GM19438 (cell line): ENCODE data around the gene WDR90.
"Not testable (repeated sequence)": the region's sequence is repeated elsewhere in the genome, so short reads cannot be mapped to it uniquely, and the experiment has no call there.

Experiments used
- ATAC-seq: cut with Tn5 transposase; IDR thresholded peaks from one replicate; pipeline ENCODE4 v1.9.1; 2021; ENCODE audit warnings: low read depth; ENCODE audit not compliant: unreplicated experiment

Gene WDR90

DNA sequence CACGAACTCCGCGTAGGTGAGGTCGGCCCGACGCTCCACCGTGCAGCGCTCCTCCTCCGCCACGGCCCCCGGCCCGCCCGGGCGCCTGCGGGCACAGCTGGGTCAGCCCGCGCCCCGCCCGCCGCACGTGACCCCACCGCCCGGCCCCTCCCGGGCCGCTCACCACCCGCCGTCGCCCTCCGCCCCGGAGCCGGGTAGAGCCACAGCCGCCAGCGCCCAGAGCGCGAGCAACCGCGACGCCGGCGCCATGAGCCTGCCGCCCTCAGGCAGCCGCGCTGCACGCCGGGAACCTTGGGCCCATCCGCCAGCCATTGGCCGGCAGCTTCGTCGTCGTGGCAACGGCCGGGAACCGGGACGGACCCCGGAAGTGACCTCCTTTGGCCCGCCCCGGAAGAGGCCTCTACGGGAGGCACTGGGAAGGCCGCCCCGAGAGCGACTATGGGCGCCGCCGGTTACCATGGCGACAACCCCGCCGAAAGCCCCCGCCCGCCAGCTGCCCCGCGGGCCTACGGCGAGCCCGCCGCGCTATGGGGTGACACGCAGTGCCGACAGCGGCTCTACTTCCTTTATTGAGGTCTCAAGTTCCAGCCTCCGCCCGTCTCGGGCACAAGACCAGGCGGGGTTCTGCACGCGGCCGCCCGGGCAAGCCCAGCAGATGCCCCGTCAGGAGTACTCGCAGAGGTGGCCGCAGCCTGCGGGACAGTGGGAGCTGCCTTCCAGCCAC, 35.1 kb downstream of the WDR90 start, which contains the start of gene JMJD8:
JMJD8 (minus strand) TSS at position 264 of the 724 bp plus-strand sequence; CDS start at position 249, 15 bp downstream.
- ATAC-seq: peak; percentile 60

DNA sequence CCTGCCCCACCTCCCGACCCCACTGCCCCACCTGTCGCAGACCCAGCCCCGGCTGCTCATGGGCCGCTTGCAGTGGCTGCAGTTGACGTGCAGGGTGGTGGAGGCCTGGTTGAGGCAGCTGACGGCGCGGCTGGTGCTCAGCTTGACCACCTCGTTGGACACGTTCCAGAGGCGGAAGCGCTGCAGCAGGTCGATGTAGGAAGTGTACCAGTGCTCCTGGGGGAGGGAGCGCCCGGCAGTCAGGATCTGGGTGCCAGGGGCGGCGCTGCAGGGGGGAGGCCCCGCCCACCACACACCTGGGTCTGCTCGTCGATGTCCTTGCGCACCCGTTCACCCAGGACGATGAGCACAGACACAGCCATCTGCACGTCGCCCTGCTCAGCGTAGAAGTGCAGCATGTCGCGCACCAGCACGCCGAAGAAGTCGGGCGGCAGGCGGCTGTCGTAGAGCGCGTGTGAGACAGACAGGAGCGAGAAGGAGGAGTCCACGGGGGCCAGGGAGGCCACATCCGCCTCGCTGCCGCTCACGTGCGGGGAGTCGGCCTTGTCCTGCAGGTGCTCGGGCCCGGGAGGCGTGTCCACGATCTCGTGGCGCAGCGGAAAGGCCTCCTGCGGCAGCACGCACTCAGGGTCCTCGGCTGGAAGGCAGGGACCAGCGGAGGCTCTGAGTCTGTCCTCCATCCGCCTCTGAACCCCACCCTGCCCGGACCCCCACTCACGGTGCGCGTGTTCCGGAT, 36.0 kb downstream of the WDR90 start:
- no peak for ATAC-seq

DNA sequence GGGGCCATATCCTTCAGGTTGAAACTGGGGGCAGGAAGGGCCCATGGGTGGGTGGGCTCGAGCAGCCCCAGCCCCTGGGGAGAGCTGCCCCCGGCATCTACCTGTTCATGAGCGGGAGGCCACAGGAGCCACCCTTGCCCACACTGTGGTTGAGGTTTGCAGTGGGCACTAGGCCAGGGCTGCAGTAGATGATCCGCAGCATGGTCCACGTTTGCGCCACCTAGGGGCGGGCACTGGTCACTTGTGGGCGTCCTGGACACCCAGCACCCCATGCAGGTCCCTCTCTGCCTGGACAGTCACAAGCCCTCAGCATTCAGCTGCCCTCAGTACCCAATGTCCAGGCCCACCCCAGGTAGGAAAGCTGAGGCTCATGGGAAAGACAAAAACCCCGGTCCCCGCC, 36.8 kb downstream of the WDR90 start:
- no peak for ATAC-seq

DNA sequence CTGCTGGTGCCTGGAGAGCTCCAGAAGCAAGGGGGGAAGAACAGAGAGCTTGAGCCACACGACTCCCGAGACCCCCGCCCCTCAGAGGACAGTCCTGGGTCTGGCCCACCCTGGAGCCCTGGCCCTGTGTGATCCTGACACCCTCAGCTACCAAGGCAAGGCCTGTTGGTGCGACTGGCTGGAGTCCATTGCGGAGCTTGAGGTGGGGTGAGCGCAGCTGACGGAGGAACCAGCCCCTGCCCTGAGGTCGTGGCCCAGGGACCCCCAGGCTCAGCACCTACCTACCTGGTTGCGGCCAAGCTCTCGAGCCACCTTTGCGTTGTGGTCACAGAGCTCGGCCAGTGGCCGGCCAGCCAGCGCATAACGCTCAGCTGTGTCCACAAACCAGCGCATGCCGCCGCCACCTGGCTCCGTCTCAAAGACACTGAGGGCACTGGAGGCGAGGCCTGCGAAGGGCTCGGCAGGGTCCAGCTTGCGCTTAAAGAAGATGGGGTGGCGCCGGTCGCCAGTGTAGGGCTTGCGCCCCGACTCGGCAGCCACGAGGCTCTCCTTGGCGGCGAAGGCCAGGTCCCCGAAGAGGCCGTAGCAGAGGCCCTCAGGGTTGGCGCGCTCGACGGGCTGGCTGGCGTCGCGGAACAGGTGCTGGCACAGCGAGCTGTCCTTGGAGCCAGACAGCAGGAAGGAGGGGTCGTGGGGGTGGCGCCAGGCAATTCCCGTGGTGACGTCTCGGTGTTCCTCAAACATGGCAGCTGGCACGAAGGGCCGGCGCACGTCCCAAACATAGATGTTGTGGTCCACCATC, 37.5 kb downstream of the WDR90 start:
- no peak for ATAC-seq

DNA sequence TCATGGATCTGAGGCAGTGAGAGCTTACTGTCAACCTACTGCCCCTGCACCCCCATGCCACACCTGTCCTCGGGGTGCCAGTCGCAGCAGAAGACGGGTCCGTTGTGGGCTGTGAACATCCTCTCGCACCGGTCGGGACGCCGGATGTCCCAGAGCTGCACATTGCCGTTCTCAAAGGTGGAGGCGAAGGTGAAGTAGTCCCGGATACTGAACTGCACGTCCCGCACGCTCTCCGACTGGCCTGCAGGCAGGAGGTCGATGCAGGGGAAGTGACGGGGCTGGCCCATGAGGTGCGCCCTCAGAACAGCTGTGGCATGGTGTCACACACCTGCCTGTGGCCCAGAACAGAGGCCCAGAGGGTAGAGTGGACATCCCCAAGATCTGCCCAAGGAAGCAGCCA, 38.3 kb downstream of the WDR90 start:
- ATAC-seq: no peak

DNA sequence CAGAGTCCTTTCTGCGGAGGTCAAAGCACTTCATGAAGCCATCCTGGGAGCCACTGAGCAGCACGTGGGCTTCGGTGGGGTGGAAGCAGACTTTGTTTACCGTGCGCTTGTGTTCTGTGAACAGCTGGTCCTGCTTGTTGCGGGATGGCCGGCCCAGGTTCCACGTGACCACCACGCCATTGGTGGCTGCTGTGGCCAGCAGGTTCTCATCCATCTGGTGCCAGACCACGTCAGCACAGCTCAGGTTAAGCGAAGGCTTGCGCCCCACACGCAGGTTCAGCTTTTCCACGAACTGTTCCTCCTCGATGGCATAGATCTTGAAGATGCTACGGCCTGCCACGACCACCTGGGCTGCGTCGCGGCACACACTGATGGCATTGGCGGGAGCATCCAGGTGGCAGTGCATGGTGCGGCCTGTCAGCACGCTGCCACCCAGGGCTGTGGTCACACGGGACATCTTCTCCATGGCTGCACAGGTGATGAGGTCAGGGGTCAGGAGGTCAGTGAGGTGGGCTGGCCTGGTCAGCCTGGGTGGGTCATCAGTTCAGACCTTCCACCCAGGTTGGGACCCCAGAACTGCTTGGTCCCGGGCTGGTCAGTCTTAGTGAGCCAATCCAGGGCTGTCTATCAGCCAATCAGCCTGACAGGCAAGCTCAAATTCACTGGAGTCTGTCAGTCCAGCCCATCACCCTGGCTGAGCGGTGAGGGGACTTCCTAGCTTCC, 40.2 kb downstream of the WDR90 start:
- ATAC-seq: no peak

DNA sequence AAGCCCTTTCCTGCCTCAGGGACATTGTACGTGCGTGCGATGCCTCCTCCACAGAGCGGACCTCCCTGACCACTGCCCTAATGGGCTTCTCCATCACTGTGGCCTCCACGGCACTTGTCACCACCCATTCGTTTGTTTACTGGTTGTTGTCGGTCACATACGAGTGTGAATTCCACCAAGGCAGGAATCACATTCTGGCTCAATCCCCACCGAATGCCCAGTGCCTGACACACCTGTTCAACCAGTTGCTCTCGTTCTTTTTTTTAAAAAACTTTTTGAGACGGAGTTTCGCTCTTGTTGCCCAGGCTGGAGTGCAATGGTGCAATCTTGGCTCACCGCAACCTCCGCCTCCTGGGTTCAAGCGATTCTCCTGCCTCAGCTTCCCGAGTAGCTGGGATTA, 42.1 kb downstream of the WDR90 start:
- not testable (repeated sequence) for ATAC-seq

DNA sequence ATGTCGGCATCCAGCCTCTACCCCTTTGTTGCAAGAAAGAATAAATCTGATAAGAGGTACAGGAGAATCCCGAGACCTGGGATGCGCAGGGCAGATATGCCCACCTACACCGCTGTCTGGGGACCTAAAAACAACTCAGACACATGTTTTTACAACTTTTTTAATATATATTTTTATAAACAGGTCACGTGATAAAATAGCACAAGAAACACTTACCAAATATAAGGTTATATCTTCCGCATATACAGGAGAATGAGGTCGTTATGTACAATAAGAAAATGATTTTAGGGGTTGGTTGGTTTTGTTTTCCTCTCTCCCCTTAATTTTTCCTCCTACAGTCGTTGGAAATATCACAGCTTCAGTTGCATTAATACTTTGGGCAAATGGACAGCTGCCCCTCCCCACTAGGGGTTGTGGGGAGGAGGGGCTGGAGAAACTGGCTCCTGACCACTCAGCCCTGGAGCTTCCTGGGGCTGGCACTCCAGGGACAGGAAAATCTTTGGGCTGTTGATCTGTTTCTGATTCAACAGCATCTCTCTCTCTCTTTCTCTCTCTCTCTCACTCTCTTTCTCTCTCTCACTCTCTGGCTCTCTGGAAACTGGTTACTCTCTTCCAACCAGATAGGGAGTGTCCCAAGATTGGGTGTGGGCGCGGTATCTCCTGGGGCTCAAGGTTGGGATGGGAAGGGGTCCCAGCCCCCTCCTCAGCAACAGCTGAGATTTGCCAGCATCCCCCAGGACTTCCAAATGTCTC, 43.4 kb downstream of the WDR90 start:
- no peak for ATAC-seq

DNA sequence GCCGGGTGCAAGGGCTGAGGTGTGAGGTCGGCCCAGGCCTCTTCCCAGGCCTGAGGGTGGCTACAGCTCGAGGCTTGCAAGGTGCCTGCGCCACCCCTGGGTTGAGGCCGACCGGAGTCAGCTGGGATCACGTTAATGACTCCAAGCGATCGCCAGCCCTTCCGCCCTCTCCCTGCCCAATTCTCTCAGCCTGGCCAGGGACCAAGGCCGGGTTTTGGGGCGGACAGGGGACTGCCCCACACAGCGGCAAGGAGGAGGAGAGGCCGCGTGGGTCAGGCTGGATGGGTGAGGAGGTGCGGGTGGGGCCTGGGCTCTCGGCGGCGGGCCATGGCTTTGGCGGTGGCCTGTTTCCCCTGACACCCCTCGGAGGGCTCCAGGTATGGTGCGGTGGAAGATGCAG, 44.2 kb downstream of the WDR90 start:
- no peak for ATAC-seq

DNA sequence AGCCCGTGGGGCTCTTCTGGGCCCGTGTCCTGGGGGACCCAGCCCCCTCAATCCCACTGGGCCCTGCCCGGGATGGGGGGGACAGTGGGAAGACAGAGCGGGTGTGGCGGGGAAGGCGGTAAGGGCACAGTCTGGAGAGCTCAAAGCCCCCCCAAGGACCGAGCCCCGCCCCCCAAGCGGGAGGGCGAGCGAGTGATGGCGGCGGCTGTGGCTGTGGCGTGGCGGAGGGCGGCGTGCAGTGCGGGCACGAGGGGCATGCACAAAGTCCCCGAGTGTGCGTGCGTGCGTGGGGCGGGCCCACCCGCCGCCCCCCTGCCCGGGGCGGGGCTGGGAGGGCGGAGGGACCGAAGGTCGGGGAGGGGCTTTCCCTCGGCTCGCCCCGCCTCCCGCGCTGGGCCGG, 44.6 kb downstream of the WDR90 start:
- no peak for ATAC-seq

DNA sequence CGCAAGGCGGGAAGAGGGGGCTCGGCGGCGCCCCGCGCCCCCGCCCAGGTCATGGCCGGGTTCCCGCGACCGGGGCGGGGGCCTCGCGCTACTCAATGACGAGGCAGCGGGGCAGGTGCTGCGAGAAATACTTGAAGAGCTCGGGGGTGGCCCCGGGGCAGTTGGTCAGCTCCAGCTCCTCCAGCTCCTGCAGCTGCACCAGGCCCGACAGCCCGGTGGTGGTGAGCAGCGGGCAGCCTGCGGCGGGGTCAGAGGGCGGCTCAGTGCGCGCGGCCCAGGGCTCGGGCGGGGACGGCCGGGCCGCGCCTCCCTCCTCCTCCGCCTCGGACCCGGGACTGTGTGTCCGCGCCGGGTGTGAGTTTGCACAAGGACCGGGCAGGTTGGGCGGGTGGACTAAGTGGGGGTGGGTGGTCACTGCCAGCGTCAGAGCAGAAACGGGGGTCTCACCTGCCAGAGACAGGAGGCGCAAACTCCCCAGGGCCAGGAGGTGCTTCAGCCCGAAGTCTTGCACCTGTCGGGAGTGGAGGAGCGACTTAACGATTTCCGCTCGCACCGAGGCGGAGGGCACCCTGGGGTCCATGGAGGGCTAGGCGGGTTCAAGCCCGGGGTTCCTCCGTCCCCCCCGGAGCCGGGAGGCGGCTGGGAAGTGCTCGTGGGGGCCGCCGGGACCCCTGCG, 45.2 kb downstream of the WDR90 start:
- no peak for ATAC-seq

DNA sequence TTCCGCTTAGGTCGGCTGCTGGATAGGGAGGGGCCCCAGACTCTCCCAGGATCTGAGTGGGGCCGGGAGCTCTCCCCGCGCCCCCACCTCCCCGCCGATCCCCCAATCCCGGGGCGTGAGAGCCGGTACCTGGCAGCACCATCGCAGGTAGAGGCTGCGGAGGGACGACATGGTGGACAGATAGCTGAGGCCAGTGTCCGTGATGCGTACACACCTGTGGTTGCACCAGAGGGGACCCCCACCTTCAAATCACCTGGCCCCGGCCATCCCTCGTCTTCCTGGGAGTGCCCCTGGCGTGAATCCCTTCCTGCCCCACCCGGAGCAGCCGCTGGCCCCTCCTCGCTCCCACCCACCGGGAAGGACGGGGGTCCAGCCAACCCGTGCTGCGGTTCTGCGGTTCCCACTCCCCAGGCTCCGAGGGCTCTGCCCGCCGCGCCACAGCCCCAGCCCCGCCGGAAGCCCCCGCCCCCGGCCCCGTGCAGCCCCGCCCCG, 45.7 kb downstream of the WDR90 start:
- no peak for ATAC-seq

DNA sequence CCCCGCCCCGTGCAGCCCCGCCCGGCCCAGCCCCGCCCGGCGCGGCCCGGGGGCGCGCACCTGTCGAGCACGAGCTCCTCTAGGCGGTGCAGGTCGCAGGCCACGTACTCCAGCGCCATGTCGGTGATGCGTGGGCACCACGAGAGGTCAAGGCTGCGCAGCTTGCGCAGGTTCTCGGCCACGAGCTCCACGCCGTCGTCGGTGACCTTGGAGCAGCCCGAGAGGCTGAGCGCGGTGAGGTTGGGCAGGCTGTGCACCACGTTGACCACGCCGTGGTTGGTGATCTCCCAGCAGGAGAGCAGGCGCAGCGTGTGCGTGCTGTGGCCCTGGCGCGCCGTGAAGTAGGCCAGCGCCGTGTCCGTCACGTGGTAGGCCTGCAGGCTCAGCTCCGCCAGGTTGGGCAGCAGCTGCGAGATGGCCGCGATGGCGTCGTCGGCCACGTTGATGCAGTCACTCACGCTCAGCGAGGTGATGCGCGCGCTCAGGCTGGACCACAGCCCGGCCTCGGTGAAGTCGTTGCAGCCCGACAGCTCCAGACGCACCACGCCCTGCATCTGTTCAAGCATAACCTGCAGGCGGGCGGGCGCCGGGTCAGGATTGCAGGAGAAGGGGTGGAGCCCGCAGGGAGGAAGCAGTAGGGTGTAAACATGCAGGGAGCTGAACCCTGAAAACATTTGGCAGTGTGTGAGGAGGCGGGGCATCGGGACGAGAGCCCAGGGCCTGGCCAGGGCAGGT, 46.4 kb downstream of the WDR90 start:
- no peak for ATAC-seq

DNA sequence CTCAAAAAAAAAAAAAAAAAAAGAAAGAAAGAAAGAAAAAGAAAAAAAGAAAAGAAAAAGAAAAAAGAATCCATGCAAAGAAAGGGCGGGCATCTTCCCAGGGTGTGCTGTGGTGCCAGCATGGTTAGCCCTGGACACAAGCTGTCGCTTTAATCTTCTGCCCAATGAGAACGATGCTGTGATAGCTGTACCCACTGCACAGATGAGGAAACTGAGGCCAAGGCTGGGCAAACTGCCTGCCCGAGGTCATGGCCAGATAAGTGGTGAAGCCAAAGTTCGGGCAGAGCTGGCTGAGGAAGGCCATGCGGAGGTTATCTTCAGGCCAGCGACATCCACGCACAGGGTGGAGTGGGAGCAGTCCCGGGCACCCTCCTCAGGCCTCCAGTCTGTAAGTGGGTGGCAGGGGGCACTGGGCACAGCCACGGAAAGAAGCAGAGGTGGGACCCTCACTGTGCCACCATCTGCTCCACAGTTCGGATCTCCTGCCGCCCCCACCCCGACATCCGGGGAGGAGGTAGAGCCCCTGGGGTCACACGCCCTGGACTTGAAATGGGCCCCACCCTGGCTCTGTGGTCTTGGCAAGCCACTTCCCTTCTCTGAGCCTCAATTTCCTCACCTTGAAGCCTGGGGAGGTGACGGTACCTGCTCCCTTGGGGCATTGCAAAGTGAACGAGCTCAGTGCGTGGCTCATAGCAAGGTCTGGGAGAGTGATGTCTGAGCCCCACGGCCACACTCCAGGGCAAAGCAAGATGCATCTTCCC, 49.9 kb downstream of the WDR90 start:
- no peak for ATAC-seq

DNA sequence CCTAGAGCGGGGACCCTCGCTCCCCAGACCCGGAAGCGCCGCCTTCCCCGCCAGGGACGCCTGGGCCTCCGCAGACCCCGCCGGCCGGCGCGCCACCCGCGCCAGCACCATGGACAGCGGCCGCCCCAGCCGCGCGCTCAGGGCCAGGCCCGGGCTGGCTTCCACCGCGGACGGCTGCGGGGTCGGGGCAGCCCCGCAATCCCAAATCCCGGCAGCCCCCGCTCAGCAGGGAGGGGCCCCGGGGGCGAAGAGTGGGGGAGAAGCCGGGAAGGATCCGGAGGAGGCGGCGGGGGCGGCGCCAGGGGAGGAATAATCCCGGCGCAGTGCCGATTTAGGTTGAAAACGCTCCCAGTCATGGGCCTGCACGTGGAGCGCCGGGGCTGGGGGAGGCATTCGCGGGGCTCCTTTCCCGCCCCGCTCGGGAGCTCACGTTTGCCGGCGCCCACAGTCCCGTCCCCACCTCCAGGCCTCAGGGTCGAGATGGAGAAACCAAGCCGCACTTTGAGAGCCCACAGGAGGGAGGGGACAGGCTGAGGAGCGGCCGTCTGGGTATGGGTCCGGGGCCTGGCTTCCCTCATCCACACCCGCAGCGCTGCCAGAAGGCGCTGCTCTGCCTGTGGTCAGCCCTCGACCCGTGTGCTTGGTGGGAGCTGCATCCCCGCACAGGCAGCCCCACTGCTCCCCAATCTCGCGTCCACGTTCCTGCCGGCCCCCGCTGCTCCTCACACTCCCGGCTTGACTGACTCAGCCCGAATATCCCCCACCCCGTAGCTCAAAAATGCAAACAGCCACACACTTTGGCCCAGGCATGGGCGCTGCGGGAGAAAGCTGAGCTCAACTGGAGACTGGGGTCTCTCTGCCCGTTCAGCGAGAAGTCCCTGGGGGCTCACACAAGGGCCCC, 51.8 kb downstream of the WDR90 start:
- no peak for ATAC-seq

DNA sequence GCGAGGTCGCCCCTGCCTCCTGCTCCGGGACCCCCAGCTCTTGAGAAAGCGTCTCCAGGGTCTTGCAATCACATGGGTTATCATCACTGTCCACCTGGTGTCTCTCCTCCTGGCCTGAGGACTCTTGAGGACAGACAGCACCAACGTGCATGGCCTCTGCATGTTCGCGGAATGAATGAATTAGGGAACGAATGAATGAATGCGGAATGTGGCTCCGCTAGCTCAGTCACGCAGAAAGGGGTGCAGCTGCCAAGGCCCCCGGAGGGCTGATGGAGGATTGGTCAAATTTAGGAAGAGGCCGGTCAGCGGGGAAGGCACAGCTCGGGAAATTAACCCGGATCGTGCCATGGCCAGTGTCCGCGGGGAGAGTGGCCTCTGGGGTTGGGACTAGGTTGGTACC, 53.2 kb downstream of the WDR90 start:
- no peak for ATAC-seq

DNA sequence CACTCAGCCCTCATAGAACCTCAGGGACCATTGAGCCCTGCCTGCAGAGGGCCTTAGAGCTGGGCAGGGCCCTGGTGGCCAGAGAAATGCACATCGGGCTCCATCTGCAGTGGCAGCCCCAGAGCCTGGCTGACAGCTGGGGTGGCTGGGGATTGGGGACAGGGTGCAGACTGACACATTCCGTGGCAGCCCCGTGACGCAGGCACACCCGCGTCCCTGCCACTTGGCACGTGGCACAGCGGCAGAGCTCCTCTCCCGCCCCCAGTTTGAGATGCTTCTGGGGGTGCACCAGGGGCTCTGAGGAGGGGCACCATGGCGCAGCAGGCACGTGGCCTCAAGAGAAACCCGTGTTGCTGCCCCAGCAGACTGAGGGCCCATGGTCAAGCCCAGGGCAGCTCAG, 54.2 kb downstream of the WDR90 start:
- ATAC-seq: no peak
